IPS-15b (cell line): Measurements from ENCODE around the gene KIF18A.
"Not testable (repeated sequence)": the region's sequence is repeated elsewhere in the genome, so short reads cannot be mapped to it uniquely, and the experiment has no call there.

Experiments used
- H3K27me3 ChIP-seq: one replicate; pipeline ENCODE4 v1.6.1; 2013; ENCODE audit warnings: low read length; ENCODE audit not compliant: control insufficient read depth, insufficient read depth
- H3K36me3 ChIP-seq: one replicate; pipeline ENCODE4 v1.6.1; 2013; ENCODE audit warnings: low read length; ENCODE audit not compliant: control insufficient read depth, insufficient read depth
- H3K4me1 ChIP-seq: one replicate; pipeline ENCODE4 v1.6.1; 2013; ENCODE audit warnings: mild to moderate bottlenecking, low read length; ENCODE audit not compliant: control insufficient read depth, insufficient read depth
- H3K4me3 ChIP-seq: one replicate; pipeline ENCODE4 v1.5.1; 2013; ENCODE audit warnings: low read depth, low read length
- H3K9ac ChIP-seq: one replicate; pipeline ENCODE4 v1.6.1; 2013; ENCODE audit warnings: low read depth, mild to moderate bottlenecking, low read length
- H3K9me3 ChIP-seq: one replicate; pipeline ENCODE4 v1.6.1; 2013; ENCODE audit warnings: mild to moderate bottlenecking, low read length; ENCODE audit not compliant: control insufficient read depth, insufficient read depth

Gene KIF18A

DNA sequence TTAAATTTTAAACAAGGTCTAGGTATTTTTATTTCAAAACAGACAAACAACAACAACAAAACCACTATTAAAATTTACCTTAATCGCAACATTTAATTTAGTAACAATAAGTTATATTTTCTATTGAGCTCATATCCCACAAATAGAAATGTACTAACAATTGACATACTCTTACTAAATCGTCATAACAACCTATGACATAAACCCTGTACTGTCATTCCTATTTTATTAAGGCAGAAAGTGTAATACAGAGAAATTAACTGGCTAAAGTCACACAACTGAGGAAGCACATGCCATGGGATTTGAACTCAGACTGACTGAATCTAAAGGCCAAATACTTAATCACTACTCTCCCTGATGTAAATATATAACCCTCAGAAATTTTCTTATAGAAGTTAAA lies 3.0 kb downstream of the KIF18A start:
- no peaks in the 10 kb centered on the region for H3K9me3 ChIP-seq
- no peak overlapping the region for H3K9ac ChIP-seq
- no peaks in the 10 kb centered on the region for H3K27me3 ChIP-seq
- no peak overlapping the region for H3K4me3 ChIP-seq
- H3K4me1 ChIP-seq: peaks cover 4% of the 10 kb centered on the region
- H3K36me3 ChIP-seq: no peaks in the 10 kb centered on the region

DNA sequence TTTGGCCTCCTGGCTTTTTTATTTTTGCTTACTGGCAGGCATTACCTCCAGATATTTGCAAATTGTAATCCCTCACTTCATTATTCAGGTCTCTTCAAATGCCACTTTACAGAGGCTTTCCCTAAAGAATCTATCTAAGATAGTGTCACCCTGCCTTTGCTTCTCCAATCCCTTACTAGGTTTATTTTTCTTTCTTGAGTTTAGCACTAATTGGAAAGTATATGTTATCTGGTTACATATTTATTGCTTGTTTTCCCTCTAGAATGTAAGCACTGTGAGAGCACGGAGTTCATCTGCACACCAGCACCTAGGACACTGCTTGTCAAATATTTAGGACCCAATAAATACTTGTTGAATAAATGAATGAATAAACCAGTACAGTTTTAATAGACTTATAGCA lies 3.5 kb downstream of the KIF18A start:
- Histone ChIP-seq H3K9ac (no peak overlapping the region), H3K36me3 (no peaks in the 10 kb centered on the region), H3K4me3 (no peak overlapping the region), H3K9me3 (no peaks in the 10 kb centered on the region), H3K27me3 (no peaks in the 10 kb centered on the region), H3K4me1 (no peaks in the 10 kb centered on the region)

DNA sequence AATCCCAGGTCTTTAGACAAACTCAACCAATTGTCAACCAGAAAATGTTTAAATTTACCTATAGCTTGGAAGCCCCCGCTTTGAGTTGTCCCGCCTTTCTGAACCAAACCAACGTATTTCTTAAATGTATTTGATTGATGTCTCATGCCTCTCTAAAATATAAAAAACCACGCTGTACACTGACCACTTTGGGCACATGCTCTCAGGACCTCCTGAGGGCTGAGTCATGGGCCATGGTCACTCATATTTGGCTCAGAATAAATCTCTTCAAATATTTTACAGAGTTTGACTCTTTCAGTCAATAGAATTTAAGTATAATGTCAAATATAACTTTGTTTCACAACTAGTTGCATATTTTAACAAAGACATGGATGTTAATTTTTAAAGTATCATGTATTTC lies 5.7 kb downstream of the KIF18A start:
- not testable (repeated sequence) for H3K9me3 ChIP-seq, H3K9ac ChIP-seq, H3K27me3 ChIP-seq, H3K4me1 ChIP-seq, H3K36me3 ChIP-seq, H3K4me3 ChIP-seq

DNA sequence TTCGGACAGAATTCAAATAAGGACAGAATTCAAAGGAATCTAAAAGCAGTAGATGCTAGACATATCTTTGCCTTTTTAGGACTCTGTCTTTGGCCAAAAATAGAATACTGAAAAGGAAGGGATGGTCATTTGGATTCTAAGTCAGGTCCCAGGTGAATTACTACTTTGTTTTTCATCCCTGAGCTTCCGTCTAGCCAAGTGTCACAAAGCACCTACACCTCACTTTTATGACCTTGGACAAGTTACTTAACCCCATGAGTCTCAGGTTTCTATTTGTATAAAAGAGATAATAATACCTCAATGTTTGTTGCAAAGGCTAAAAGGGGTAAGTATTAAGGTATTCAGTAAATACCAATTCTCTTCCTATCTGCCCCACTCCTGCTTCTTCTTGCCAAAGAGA lies 7.3 kb downstream of the KIF18A start:
- Histone ChIP-seq H3K9me3 (no peaks in the 10 kb centered on the region), H3K9ac (no peak overlapping the region), H3K4me1 (no peaks in the 10 kb centered on the region), H3K36me3 (no peaks in the 10 kb centered on the region), H3K27me3 (no peaks in the 10 kb centered on the region), H3K4me3 (no peak overlapping the region)

DNA sequence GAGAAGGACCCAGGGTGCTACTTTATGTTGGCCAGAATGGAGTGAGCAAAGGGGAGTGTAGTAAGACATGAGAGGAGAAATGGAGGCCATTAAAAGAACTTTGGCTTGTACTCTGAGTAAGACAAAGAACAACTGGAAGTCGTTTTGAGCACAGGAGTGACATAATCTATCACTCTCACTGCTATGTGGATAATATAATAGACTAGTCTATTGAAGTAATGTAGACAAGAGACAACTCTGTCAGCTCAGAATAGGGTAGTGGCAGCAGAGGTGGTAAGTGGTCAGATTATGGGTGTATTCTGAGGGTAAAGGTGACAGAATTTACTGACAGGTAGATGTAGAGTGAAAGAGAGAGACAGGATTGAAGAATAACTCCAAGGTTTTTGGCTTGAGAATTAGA lies 8.2 kb downstream of the KIF18A start:
- Histone ChIP-seq H3K9me3 (no peaks in the 10 kb centered on the region), H3K9ac (no peak overlapping the region), H3K4me1 (no peaks in the 10 kb centered on the region), H3K36me3 (no peaks in the 10 kb centered on the region), H3K27me3 (no peaks in the 10 kb centered on the region), H3K4me3 (no peak overlapping the region)

DNA sequence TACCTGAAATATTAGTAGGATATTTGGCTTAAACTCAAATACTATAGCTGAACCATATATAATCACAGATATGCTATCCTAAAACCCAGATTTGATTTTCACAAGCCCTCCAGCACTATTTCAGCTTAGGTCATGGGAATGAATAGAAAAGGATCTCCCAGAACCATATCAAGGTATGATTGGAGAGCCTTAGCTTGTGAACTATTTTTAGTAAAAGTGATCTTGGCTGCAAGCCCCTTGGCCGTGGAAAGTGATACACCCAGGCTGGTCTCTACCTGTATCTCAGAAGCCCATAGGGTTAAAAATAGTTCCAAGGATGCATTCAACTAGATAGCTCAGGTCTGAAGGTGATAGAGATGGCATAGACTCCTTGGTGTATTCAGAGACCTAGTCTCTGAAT lies 9.7 kb downstream of the KIF18A start:
- Histone ChIP-seq H3K4me3 (no peak overlapping the region), H3K4me1 (no peaks in the 10 kb centered on the region), H3K9ac (no peak overlapping the region), H3K27me3 (no peaks in the 10 kb centered on the region), H3K36me3 (no peaks in the 10 kb centered on the region), H3K9me3 (no peaks in the 10 kb centered on the region)

DNA sequence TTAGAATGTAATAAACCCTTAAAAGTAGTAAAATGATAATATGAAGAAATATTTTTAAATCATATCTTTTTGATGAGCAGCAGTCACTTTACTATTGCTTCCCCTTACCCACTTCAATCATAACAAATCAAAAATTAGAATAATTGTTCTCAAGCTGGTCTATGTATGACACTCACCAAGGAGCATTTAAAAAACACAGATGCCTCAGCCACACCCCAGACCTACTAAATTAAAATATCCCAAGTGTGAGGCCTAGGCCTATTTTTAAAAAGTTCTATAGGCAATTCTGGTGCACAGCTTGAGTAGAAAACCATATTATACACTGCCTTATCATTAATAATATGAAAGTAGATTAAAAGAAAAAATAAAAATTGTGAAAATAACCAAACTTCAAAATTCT lies 15.2 kb downstream of the KIF18A start:
- Histone ChIP-seq H3K4me1 (no peaks in the 10 kb centered on the region), H3K27me3 (no peaks in the 10 kb centered on the region), H3K4me3 (no peak overlapping the region), H3K9me3 (no peaks in the 10 kb centered on the region), H3K36me3 (no peaks in the 10 kb centered on the region), H3K9ac (no peak overlapping the region)

DNA sequence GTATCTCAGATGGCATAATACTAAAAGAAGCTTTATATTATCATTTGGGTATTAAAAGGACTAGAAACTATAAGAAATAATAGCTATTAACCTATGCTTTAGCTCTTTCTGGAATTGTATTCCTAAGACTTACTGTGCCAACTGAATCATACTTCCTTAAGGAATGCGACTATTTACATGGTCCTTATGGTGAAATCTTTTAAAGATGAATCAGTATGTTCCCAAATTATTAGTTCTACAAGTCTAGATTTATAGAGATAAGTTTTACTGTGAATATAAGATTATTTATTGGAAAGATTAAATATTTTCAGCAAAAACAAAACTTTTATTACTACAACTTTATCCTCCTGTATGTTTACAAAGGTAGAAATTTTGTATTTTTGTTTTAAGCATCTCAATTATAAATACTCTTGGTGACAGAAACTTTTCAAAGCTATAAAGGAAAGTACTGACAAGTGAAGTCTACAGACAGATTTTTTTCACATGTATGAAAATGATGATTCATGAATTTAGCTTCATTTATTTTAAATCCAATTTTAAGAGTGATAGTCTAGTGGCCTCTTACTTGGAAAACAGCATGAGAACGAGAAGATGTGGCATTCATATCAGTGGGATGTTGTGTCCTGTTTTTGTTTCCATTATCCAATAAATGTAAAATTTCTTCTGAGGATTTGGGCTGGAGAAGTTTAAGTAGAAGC lies 17.8 kb downstream of the KIF18A start:
- H3K36me3 ChIP-seq: no peaks in the 10 kb centered on the region
- H3K4me1 ChIP-seq: no peaks in the 10 kb centered on the region
- H3K27me3 ChIP-seq: no peaks in the 10 kb centered on the region
- no peaks in the 10 kb centered on the region for H3K9me3 ChIP-seq
- no peak overlapping the region for H3K9ac ChIP-seq
- H3K4me3 ChIP-seq: no peak overlapping the region

DNA sequence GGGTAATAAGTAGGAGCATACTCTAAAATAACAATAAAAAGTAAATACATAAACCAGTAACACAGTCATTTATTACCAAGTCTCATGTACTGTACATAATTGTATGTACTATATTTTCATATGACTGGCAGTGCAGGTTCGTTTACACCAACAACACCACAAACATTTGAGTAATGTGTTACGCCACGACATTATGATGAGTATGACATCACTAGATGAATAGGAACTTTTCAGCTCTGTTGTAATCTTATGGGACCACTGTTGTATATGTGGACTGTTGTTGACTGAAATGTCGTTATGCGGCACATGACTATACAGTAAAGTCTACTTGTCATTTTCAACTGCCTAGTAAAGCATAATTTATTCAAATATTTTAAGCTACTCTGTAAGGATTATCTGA lies 18.6 kb downstream of the KIF18A start:
- Histone ChIP-seq H3K4me3 (no peak overlapping the region), H3K27me3 (no peaks in the 10 kb centered on the region), H3K36me3 (no peaks in the 10 kb centered on the region), H3K4me1 (no peaks in the 10 kb centered on the region), H3K9ac (no peak overlapping the region), H3K9me3 (no peaks in the 10 kb centered on the region)

DNA sequence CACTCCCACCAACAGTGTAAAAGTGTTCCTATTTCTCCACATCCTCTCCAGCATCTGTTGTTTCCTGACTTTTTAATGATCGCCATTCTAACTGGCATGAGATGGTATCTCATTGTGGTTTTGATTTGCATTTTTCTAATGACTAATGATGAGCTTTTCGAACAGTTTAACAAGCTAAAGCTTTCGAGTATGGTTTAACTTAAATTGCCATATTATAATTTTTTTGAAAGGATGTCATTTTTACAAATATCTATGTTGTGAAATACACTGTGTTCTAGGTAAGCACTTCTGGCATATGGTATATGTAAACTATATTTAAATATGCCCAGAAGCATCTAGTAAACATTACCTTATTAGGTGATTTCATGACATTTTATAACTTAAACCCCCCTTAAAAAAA lies 20.3 kb downstream of the KIF18A start:
- H3K36me3 ChIP-seq, H3K4me3 ChIP-seq, H3K9me3 ChIP-seq, H3K27me3 ChIP-seq, H3K4me1 ChIP-seq, H3K9ac ChIP-seq: not testable (repeated sequence)

DNA sequence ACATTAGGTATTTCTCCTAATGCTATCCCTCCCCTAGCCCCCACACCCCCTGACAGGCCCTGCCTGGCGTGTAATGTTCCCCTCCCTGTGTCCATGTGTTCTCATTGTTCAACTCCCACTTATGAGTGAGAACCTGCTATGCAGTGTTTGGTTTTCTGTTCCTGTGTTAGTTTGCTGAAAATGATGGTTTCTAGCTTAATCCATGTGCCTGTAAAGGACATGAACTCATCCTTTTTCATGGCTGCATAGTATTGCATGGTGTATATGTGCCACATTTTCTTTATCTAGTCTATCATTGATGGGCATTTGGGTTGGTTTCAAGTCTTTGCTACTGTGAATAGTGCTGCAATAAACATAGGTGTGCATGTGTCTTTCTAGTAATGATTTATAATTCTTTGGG lies 20.8 kb downstream of the KIF18A start:
- H3K36me3 ChIP-seq, H3K4me3 ChIP-seq, H3K4me1 ChIP-seq, H3K9ac ChIP-seq, H3K9me3 ChIP-seq, H3K27me3 ChIP-seq: not testable (repeated sequence)

DNA sequence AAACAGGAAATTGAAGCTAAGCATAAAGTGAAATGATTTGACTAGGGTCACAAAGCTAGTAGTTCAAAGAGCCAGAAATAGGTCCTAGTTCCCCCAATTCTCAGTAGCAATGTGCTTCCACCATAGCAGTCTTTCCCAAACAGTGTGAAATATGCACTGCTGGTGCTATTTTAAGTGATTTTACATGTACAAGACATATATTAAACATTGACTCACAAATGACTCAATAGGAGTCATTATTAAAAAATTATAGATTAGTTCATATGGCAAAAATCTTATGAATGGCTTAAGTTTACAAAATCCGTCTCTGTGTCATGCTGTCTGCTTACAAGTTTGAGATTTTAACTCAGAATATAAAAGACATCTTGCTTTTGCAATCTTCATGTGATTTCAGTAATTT lies 21.4 kb downstream of the KIF18A start:
- Histone ChIP-seq H3K4me1 (no peaks in the 10 kb centered on the region), H3K36me3 (no peaks in the 10 kb centered on the region), H3K9me3 (no peaks in the 10 kb centered on the region), H3K27me3 (no peaks in the 10 kb centered on the region), H3K9ac (no peak overlapping the region), H3K4me3 (no peak overlapping the region)

DNA sequence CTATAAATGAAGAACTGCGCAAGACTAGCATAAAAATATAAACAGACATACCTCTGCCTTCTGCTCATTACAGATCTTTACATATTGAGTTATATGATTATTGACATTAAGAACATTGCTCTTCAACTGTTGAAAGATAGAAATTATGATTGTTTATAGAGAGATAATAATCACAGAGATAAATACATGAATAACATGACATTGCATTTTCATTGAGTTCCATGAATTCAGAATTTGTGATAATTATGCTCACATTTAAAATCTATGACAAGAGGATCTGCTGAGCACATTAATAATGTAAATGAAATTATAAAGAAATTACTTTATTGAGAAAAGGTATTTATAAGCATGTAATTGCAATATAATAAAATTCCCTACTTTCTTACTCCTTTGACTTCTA lies 24.8 kb downstream of the KIF18A start:
- no peaks in the 10 kb centered on the region for H3K36me3 ChIP-seq
- H3K4me1 ChIP-seq: no peaks in the 10 kb centered on the region

More for the DNA sequence above, 24.8 kb downstream of the KIF18A start:
- Histone ChIP-seq H3K27me3 (no peaks in the 10 kb centered on the region), H3K4me3 (no peak overlapping the region), H3K9ac (no peak overlapping the region), H3K9me3 (no peaks in the 10 kb centered on the region)
